ENCODE measurements around the gene SMPDL3A.

SMPDL3A gene

GRCh38 chr6:122832459-122832858, 43.4 kb downstream of the SMPDL3A start:
- H3K36me3 Mint-ChIP-seq: no peaks in the 10 kb centered on the region
- no peaks in the 10 kb centered on the region for H3K9me3 Mint-ChIP-seq
- H3K4me3 Mint-ChIP-seq: no peak overlapping the region
- DNase-seq: no peak
- no peak overlapping the region for H3K27ac Mint-ChIP-seq
- no peaks in the 10 kb centered on the region for H3K4me1 Mint-ChIP-seq
- CTCF ChIA-PET: no interaction called here
- H3K27me3 Mint-ChIP-seq: peaks cover 16% of the 10 kb centered on the region

GRCh38 chr6:122833021-122833491, 44.0 kb downstream of the SMPDL3A start:
- Mint-ChIP-seq H3K27me3 (peaks cover 16% of the 10 kb centered on the region), H3K27ac (no peak overlapping the region), H3K9me3 (no peaks in the 10 kb centered on the region), H3K36me3 (no peaks in the 10 kb centered on the region), H3K4me3 (no peak overlapping the region), H3K4me1 (no peaks in the 10 kb centered on the region)
- no peak for DNase-seq
- CTCF ChIA-PET: no interaction called here

DNA sequence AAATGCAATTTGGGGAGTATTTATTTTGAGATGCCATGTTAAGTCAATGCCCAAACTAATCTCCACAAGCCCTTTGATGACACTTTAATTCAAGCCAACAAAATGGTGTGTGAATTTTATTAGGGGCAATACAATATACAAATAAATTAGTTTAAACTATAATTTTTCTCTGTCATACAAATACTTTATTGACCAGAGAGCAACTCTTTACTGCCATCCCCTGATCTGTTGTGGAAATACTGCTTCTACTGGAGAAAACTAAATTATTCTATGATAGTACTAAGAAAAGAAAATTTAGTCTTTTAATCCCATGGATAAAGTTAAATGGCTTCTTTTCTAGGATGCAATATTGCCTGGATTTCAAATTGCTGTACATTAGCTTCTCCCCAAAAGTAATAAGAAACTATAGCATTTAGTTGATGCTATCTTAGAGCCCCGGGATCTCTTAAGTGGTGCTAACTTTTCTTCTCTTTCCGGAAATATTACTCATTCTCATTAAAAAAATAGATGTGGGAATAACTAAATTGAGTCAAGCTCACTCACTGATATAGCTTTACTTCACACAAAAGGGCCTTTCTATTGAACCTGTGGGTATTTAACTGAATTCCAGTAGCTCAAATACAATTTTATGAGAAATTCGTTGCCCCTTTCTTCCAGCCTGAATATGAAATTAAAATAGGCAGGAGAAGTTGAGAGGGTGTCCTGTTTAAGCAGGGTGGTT, 49.2 kb downstream of the SMPDL3A start:
- H3K4me1 Mint-ChIP-seq: no peaks in the 10 kb centered on the region
- H3K27ac Mint-ChIP-seq: no peak overlapping the region
- no peak overlapping the region for H3K4me3 Mint-ChIP-seq
- peaks cover 10% of the 10 kb centered on the region for H3K27me3 Mint-ChIP-seq
- no peaks in the 10 kb centered on the region for H3K36me3 Mint-ChIP-seq
- H3K9me3 Mint-ChIP-seq: no peaks in the 10 kb centered on the region
- DNase-seq: no peak
- CTCF ChIA-PET: interaction anchor here (0.8 to 2.6 kb wide), 17 partner anchors 31 to 479 kb away, joined by 3 to 56 read pairs (median 6); partner anchors contain the start of gene SMPDL3A

DNA sequence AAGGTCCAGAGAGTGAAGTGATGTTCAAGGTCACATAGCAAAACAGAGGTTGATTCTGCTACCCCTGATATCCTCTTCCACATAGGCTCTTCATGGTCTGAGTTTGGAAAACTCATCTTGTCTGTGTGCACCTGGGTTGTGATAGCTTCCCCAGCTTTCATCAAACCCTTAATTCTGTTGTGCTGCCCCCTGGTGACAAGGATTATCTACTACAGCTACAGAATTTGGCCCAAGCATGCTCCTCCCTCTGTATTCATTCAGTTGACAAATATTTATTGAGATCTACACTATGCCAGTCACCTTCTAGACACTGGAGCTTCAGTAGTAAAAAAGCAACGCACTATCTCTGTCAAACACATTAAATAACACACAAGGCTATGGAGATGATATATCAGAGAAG, 50.4 kb downstream of the SMPDL3A start:
- Mint-ChIP-seq H3K36me3 (no peaks in the 10 kb centered on the region), H3K4me3 (no peak overlapping the region), H3K27ac (no peak overlapping the region), H3K9me3 (no peaks in the 10 kb centered on the region), H3K4me1 (no peaks in the 10 kb centered on the region), H3K27me3 (peaks cover 9% of the 10 kb centered on the region)
- CTCF ChIA-PET: interaction anchor here (1.0 to 2.6 kb wide), 15 partner anchors 30 to 478 kb away, joined by 3 to 56 read pairs (median 7); partner anchors contain the start of gene SMPDL3A
- peak; percentile 62 for DNase-seq

- Mint-ChIP-seq H3K27me3 (peaks cover 9% of the 10 kb centered on the region), H3K4me3 (no peak overlapping the region), H3K9me3 (no peaks in the 10 kb centered on the region), H3K36me3 (no peaks in the 10 kb centered on the region), H3K4me1 (no peaks in the 10 kb centered on the region), H3K27ac (no peak overlapping the region)
- CTCF ChIA-PET: interaction anchor here (1.0 to 2.6 kb wide), 12 partner anchors 29 to 477 kb away, joined by 3 to 56 read pairs (median 10); partner anchors contain the start of gene SMPDL3A
- DNase-seq: no peak
Measured at GRCh38 chr6:122839906-122840305, 50.8 kb downstream of the SMPDL3A start.

- no peaks in the 10 kb centered on the region for H3K9me3 Mint-ChIP-seq
- H3K27ac Mint-ChIP-seq: no peak overlapping the region
- H3K4me3 Mint-ChIP-seq: no peak overlapping the region
- no peaks in the 10 kb centered on the region for H3K36me3 Mint-ChIP-seq
- no peaks in the 10 kb centered on the region for H3K4me1 Mint-ChIP-seq
- no peak for DNase-seq
- peaks cover 3% of the 10 kb centered on the region for H3K27me3 Mint-ChIP-seq
- CTCF ChIA-PET: no interaction called here
Measured at GRCh38 chr6:122845464-122845863, 56.4 kb downstream of the SMPDL3A start.

GRCh38 chr6:122845916-122846612, 57.0 kb downstream of the SMPDL3A start:
- no peak for DNase-seq
- CTCF ChIA-PET: no interaction called here
- no peak overlapping the region for H3K4me3 Mint-ChIP-seq

DNA sequence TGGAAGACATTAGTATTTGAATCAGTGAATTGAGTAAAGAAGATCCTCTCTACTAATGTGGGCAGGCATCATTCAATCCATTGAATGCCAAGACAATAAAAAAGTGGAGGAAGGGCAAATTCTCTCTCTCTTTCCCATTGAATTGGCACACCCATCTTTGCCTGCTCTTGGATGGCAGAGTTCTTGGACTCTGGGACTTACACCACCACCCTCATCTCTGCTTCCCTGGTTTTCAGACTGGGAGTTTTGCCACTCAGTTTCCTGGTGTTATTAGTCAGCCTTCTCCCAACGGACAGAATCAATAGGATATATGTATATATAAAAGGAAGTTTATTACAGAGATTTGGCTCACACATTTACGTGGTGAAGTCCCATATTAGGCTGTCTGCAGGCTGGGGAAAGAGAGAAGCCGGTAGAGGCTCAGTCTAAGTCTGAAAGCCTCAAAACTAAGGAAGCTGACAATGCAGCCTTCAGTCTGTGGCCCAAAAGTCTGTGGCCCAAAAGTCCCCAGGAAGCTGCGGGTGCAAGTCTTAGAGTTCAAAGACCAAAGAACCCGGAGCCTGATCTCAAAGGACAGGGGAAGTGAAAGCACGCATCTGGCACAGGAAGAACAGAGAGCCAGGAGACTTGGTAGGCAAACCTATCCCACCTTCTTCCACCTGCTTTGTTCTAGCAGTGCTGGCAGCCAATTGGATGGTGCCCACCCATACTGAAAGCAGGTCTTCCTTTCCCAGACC, 64.4 kb downstream of the SMPDL3A start:
- H3K27ac Mint-ChIP-seq: no peak overlapping the region
- DNase-seq: no peak
- CTCF ChIA-PET: no interaction called here
- H3K4me1 Mint-ChIP-seq: no peaks in the 10 kb centered on the region
- no peak overlapping the region for H3K4me3 Mint-ChIP-seq
- no peaks in the 10 kb centered on the region for H3K27me3 Mint-ChIP-seq
- no peaks in the 10 kb centered on the region for H3K9me3 Mint-ChIP-seq
- no peaks in the 10 kb centered on the region for H3K36me3 Mint-ChIP-seq

More at GRCh38 chr6:122845916-122846612, 57.0 kb downstream of the SMPDL3A start:
- Mint-ChIP-seq H3K9me3 (no peaks in the 10 kb centered on the region), H3K4me1 (no peaks in the 10 kb centered on the region), H3K27me3 (no peaks in the 10 kb centered on the region), H3K27ac (no peak overlapping the region), H3K36me3 (no peaks in the 10 kb centered on the region)

Measured in activated naive CD4-positive, alpha-beta T cell treated with anti-CD3 and anti-CD28 coated beads, Interleukin-2, amount 10 ng/mL, durations not matched to agents 7 days and 5 days (primary cell).